Ishikawa (cell line): ENCODE results near the gene SLC2A8.

Experiments
- CEBPB ChIP-seq: IDR thresholded peaks from 2 replicates; pipeline ENCODE4 v1.6.1; 2012
- EGR1 ChIP-seq: IDR thresholded peaks from 2 replicates; pipeline ENCODE4 v1.6.1; 2012
- EP300 ChIP-seq: IDR thresholded peaks from 2 replicates; pipeline ENCODE4 v1.6.1; 2012; ENCODE audit warnings: borderline replicate concordance
- TAF1 ChIP-seq: IDR thresholded peaks from 2 replicates; pipeline ENCODE4 v1.6.1; 2012; ENCODE audit warnings: low read depth, mild to moderate bottlenecking
- TCF12 ChIP-seq: IDR thresholded peaks from 2 replicates; pipeline ENCODE4 v1.6.1; 2012; ENCODE audit warnings: low read depth
- TEAD4 ChIP-seq: IDR thresholded peaks from 2 replicates; pipeline ENCODE4 v1.6.1; 2012
- YY1 ChIP-seq: IDR thresholded peaks from 2 replicates; pipeline ENCODE4 v1.6.1; 2012; ENCODE audit warnings: low read depth
- TF ChIP-seq, protein P1 (sequence below): IDR thresholded peaks from 2 replicates; pipeline ENCODE4 v1.6.1; 2012; ENCODE audit warnings: low read depth, mild to moderate bottlenecking
- TF ChIP-seq, protein P2 (sequence below): IDR thresholded peaks from 2 replicates; pipeline ENCODE4 v1.6.1; 2012

DNA sequence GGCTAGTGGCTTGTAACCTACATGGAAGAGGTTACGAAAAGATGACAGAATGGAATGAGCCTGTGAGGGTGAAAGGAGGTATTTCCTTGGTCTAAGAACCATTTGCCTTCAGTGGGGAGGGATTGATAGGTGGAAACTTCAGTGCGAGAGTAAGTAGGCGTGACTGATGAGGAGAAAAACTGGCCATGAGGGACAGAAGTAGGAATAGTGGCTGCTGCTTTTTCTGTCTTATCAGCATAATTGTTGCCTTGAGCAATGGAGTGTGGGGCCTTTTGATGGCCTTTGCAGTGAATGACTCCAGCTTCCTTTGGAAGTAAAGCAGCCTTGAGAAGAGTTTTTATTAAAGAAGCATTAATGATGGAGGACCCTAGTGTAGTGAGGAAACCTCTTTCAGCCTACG, 18.2 kb downstream of the SLC2A8 start:
- TF ChIP-seq YY1, result no peak
- no peak for TF ChIP-seq CEBPB
- TF ChIP-seq, protein P1, sequence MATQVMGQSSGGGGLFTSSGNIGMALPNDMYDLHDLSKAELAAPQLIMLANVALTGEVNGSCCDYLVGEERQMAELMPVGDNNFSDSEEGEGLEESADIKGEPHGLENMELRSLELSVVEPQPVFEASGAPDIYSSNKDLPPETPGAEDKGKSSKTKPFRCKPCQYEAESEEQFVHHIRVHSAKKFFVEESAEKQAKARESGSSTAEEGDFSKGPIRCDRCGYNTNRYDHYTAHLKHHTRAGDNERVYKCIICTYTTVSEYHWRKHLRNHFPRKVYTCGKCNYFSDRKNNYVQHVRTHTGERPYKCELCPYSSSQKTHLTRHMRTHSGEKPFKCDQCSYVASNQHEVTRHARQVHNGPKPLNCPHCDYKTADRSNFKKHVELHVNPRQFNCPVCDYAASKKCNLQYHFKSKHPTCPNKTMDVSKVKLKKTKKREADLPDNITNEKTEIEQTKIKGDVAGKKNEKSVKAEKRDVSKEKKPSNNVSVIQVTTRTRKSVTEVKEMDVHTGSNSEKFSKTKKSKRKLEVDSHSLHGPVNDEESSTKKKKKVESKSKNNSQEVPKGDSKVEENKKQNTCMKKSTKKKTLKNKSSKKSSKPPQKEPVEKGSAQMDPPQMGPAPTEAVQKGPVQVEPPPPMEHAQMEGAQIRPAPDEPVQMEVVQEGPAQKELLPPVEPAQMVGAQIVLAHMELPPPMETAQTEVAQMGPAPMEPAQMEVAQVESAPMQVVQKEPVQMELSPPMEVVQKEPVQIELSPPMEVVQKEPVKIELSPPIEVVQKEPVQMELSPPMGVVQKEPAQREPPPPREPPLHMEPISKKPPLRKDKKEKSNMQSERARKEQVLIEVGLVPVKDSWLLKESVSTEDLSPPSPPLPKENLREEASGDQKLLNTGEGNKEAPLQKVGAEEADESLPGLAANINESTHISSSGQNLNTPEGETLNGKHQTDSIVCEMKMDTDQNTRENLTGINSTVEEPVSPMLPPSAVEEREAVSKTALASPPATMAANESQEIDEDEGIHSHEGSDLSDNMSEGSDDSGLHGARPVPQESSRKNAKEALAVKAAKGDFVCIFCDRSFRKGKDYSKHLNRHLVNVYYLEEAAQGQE, result no peak
- no peak for TF ChIP-seq TCF12
- TF ChIP-seq EP300, result no peak
- TF ChIP-seq TAF1, result no peak
- TF ChIP-seq, protein P2, sequence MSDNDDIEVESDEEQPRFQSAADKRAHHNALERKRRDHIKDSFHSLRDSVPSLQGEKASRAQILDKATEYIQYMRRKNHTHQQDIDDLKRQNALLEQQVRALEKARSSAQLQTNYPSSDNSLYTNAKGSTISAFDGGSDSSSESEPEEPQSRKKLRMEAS, result no peak
- no peak for TF ChIP-seq EGR1
- no peak for TF ChIP-seq TEAD4
